ENCODE measurements around the gene WNT3. TPM values are rescaled to one million over a fixed set of nuclear protein-coding genes. Genes with fewer than 3 reads are reported as not detected.

The WNT3 gene
- total and polyA plus RNA-seq, 11 donors, result 0.32 to 2.2 (median 1.2) TPM

DNA sequence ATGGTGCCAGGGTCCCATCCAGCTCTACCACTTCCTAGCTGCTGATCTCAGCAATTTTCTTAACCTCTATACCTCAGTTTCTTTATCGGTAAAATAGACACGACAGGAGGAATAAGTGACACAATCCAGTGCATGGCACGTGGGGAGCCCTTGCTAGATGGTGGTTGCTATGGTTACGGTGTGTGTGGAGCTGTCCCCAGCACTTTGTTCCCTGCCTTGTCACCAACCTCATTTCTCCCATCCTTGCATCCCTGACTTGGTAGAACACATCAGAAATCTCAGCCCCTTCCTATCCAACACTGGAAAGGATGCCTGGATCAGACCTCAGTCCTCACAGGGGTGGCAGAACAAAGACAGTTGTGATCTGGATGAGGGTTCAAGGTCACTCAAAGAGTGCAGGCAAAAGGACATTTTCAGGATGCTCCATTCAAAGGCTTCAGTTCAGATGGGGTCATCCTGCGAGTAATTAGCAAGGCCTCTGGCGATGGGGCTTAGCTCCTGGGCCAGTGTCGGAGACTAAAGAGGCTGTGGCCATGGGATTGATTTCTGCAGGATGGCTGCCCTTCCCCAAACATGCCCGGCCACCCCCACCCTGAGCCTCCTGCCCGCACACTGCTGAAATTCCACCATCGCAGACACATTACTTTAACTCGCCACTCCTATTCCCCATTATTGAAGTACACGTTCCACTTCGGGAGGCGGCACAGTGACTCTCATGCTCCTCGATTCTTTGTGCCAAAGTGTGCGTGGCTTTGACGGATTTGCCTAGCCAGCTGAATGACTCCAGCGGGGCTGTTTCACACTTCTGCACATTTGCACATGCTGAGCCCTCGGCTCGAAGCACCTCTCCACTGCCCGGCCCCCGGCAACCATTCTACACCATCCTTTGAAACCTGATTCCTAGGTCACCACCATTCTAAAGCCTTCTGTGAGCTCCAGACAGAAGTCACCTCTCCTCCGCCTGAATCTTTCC is 40.3 kb downstream of the WNT3 start:
- 60 to 65% (median 65%) methylated on average over 23 of the region's 23 CpGs for WGBS, 4 donors
- intact Hi-C loops (cut with DNase I), result no loop called here
- ATAC-seq (no peak), DNase-seq (peak in 2 of 5 donors; percentile 13 to 45)
- Histone ChIP-seq H3K4me1 (no peaks in the 10 kb centered on the region), H3K9me3 (no peaks in the 10 kb centered on the region), H3K27ac (no peak overlapping the region), H3K27me3 (peaks cover 0 to 7% (median 0%) of the 10 kb centered on the region in 9 donors), H3K36me3 (no peaks in the 10 kb centered on the region), H3K4me3 (no peak overlapping the region)
- TF ChIP-seq, protein P1, sequence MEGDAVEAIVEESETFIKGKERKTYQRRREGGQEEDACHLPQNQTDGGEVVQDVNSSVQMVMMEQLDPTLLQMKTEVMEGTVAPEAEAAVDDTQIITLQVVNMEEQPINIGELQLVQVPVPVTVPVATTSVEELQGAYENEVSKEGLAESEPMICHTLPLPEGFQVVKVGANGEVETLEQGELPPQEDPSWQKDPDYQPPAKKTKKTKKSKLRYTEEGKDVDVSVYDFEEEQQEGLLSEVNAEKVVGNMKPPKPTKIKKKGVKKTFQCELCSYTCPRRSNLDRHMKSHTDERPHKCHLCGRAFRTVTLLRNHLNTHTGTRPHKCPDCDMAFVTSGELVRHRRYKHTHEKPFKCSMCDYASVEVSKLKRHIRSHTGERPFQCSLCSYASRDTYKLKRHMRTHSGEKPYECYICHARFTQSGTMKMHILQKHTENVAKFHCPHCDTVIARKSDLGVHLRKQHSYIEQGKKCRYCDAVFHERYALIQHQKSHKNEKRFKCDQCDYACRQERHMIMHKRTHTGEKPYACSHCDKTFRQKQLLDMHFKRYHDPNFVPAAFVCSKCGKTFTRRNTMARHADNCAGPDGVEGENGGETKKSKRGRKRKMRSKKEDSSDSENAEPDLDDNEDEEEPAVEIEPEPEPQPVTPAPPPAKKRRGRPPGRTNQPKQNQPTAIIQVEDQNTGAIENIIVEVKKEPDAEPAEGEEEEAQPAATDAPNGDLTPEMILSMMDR (IDR thresholded peaks at IDR 0.05), result no peak
- TF ChIP-seq POLR2A (IDR thresholded peaks at IDR 0.05), result no peak

DNA sequence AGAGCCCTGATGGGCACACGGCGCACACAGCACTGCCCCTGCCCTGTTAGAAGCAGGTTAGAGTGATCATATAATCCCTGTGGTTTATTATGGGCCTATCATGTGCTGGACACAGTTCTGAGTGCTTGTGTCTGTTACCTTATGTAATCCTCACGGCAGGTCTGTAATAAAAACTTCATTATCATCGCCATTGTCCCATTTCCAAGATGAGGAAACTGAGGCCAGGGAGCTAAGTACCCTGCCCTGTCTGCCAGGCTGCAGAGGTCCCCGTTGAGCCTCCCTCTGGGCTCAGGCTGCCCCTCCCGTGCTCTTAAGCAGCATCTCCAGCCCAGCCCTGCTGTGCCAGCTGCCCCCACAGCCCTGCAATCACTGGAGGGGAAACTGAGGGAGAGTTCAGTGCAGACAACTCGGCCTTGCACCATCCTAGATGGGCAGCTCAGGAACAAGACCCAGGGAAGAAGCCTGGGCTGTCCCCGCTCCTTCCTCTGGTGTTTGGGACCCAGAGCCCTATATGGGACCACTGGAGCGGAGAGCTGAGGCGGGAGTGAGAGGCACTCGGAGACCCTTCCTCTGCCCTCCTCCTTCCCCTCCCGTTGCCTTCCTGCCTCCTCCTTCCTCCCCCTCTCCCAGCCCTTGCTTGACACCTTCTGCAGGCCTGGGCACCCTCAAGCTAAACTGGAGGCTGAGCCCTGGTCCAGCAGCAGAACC is 42.0 kb downstream of the WNT3 start:
- DNase-seq (peak in 2 of 5 donors; percentile 18 to 24), ATAC-seq (no peak)
- peaks cover 0 to 9% (median 5%) of the 10 kb centered on the region in 12 donors for H3K4me1 ChIP-seq
- H3K27me3 ChIP-seq, result peaks cover 0 to 21% (median 0%) of the 10 kb centered on the region in 9 donors
- intact Hi-C loops (cut with DNase I), result no loop called here
- no peak overlapping the region for H3K27ac ChIP-seq
- 77 to 83% (median 78%) methylated on average over 7 to 12 of the region's 12 CpGs for WGBS, 4 donors
- H3K36me3 ChIP-seq, result no peaks in the 10 kb centered on the region
- no peaks in the 10 kb centered on the region for H3K9me3 ChIP-seq
- no peak overlapping the region for H3K4me3 ChIP-seq
- TF ChIP-seq, protein P1 (IDR thresholded peaks at IDR 0.05), result no peak

DNA sequence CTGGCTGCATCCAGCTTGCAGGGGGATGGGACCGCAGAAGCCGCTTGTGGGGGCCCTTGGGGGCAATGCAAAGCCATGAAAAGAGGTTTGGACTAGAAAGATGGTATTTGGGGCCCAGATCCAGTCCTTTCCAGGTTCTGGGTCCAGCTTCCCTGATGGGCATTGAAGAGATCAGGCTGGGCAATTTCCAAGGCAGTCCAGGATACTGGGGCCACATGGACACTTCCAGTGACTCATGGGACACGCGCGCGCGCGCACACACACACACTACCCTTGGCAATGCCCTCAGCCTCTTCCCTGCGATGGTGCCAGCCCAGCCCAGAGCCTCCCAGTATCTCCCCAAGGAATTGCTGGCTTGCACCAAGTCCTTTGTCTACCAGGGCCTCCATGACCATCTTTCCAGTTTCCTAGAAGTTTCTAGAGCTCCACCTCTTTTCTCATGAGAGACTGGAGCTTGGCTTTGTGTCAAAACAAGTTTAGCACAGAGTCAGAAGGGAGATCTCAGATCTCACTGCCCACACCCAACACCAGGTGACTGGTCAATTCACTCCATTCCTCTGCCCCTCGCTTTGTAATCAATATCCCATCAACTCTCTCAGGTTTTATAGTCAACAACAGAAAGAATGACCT is 44.3 kb downstream of the WNT3 start:
- peaks cover 0 to 41% (median 0%) of the 10 kb centered on the region in 9 donors for H3K27me3 ChIP-seq
- intact Hi-C loops (cut with DNase I), result loop anchor here in 1 of 10 donors (5.0 kb wide), 1 partner anchor 37 kb away; no protein-coding TSS in a partner anchor

More for the DNA sequence above, 44.3 kb downstream of the WNT3 start:
- 87 to 98% (median 92%) methylated on average over 10 of the region's 10 CpGs for WGBS, 4 donors
- ATAC-seq (no peak), DNase-seq (peak in 1 of 5 donors; percentile 9)
- TF ChIP-seq, protein P1 (IDR thresholded peaks at IDR 0.05), result no peak
- no peak for TF ChIP-seq POLR2A (IDR thresholded peaks at IDR 0.05)
- H3K36me3 ChIP-seq, result no peaks in the 10 kb centered on the region
- no peaks in the 10 kb centered on the region for H3K9me3 ChIP-seq
- no peak overlapping the region for H3K4me3 ChIP-seq
- H3K4me1 ChIP-seq, result peaks cover 0 to 19% (median 7%) of the 10 kb centered on the region in 12 donors
- H3K27ac ChIP-seq, result no peak overlapping the region

Data from heart left ventricle (tissue), 16 donors.